Nucleus accumbens (tissue), 56 donors: Measurements from ENCODE around the gene HNRNPM.
A peak's percentile ranks its signal among the peaks of the same experiment; 100 is the strongest.
"Not testable (repeated sequence)": the region's sequence is repeated elsewhere in the genome, so short reads cannot be mapped to it uniquely, and the experiment has no call there.

Experiments
- DNase-seq, 56 donors: peaks; one replicate each; lab custom pipeline; 2025; lab: John Stamatoyannopoulos, UW

Gene HNRNPM, protein sequence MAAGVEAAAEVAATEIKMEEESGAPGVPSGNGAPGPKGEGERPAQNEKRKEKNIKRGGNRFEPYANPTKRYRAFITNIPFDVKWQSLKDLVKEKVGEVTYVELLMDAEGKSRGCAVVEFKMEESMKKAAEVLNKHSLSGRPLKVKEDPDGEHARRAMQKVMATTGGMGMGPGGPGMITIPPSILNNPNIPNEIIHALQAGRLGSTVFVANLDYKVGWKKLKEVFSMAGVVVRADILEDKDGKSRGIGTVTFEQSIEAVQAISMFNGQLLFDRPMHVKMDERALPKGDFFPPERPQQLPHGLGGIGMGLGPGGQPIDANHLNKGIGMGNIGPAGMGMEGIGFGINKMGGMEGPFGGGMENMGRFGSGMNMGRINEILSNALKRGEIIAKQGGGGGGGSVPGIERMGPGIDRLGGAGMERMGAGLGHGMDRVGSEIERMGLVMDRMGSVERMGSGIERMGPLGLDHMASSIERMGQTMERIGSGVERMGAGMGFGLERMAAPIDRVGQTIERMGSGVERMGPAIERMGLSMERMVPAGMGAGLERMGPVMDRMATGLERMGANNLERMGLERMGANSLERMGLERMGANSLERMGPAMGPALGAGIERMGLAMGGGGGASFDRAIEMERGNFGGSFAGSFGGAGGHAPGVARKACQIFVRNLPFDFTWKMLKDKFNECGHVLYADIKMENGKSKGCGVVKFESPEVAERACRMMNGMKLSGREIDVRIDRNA

DNA sequence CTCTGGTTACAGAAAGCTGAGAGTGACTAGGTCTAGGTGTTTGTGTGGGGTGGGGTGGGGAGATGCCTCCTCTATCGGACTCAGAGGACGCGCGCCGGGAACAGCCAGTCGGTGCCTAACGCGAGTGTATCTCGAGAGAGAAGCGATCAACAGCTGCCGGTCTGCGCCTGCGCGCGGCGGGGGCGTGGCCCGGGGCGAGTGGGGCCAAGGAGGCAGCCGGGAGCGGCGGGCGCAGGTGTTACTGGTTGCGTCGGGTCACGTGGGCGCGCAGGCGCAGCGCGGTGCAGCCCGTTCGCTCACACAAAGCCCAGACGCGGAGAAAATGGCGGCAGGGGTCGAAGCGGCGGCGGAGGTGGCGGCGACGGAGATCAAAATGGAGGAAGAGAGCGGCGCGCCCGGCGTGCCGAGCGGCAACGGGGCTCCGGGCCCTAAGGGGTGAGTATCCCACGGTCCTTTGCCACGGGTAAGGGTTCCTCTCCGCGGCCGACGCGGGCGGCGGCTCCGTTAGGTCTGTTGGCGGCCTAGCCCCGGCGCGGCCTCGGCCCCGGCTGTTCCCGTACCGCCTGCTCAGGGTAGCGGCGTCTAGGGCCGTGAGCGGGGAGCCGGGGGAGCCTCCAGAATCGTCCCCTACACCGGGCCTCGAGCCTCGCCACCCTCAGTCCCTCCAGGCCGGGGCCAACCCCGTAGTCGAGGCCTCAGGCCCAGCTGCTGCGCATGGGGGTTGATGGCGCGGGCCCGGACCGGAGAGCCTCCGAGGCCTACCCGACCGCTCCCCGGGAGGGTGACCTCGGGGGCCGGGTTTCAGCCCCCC is at the start of gene HNRNPM:
Gene HNRNPM, plus strand, starts transcription at position 299 of the 811 bp plus-strand sequence. Its CDS starts 24 bp downstream, at position 323.
- DNase-seq = peak; percentile 81 to 100 (median 98)

DNA sequence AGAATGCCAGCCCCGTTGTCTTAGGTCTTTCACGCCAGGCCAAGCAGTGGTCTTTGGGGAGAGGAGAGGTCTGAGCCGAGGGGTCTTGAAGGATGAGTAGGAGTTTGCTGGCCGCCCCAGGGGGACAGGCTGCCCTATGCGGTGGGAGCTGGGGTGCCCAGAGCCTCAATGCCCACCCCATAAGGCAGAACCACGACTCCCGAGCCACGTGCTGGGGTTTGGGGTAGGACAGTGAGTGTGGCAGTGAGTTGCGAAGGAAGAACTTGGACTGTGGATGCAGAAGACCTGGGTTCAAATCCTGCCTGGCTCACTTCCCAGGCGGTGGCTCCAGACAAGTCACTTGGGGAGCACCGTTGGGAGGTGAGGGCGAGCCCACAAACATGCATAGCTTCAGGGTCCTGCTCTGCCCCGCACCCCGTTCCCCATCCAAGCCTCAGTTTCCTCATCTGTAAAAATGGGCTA is 49.1 kb upstream of the HNRNPM start:
- DNase-seq = no peak

DNA sequence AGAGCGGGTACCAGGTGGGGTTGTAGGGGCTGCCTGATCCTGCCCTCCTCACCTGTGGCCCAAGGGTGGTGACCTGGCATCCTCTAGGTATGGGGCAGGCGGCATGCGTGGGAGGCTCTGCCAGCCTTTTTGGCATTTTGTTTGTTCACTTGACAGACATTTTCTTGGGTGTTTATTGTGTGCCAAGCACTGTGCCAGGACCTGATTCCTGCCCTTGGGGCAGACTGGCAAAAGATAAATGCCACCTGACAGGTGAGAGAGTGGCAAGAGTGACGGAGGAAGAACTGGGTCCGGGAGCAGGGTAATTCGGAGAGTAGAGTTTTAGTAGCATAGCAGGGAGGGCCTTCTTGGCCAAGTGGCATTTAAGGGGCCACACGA is 48.6 kb upstream of the HNRNPM start:
- DNase-seq = no peak

DNA sequence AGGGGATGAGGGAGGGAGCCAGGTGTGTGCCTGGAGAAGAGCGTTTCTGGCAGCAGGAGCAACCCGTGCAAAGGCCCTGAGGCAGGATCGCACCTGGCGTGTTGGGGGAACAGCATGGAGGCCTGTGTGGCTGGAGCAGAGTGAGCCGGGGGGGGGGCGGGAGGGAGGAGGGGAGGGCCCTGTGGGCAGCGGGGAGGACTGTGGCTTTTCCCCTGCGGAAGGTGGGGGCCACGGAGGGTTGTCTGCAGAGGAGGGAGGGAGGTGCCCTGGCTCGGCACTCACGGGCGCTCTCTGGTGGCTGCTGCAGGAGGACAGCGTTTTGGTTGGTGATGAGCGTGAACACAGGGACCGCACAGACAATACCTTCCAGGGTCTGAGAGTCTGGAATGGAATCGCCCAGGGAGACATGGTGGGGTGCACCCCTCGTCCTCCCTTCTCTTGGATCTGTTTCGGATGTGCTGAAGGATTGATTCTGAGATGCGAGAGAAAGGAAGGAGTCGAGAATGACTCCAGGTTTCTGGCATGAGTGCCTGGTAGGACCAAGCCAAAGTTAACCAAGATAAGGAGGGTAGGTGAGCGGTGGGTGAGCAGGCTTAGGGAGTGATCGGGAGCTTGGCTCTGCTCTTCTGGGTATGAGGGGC is 48.1 kb upstream of the HNRNPM start:
- DNase-seq = peak in 49 of 56 donors; percentile 2 to 82 (median 49)

DNA sequence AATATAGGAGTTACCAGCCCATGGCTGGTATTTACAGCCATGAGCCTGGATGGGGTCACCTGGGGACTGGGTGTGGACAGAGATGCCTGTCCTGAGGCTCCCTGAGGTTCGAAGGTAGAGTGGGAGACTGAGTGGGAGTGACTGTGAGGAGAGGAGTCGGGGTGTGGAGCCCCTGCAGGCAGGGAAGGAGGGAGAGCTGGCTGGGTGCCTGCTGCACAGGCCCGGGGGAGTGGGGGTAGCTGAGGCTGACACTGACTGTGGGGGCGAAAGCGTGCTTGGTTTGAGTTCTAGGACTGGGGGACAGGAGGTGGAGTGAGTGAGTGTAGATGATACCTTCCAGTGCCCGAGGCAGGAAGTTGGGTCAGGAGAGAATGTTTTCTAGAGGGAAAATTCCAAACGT is 47.5 kb upstream of the HNRNPM start:
- DNase-seq = peak in 2 of 56 donors; percentile 12 to 16

DNA sequence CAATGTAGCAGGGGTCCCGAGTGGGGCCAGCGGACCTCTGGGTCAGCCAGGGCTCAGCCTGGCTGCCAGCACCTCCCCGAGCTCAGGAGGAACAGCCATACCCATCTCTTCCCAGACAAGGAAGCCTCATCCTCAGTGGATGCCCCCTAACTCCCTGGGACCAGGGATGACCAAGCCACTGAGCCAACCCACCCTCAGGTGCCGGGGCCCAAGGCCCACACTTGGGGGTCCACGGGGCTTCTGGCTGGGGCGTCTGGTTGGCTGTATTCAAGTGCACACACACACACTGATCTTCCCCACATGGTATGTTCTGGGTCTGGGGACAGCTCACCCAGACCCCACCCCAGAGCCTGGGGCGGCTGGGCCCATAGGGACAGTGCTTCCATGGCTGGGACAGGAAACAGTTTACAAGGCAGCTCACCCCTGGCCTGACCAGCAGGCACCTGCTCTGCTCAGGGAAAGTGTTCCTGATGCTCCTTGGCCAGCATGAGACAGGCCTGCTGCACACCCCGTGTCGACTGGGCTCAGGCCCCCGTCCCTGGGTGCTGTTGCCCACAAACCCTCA is 46.9 kb upstream of the HNRNPM start:
- DNase-seq = peak in 1 of 56 donors; percentile 17

DNA sequence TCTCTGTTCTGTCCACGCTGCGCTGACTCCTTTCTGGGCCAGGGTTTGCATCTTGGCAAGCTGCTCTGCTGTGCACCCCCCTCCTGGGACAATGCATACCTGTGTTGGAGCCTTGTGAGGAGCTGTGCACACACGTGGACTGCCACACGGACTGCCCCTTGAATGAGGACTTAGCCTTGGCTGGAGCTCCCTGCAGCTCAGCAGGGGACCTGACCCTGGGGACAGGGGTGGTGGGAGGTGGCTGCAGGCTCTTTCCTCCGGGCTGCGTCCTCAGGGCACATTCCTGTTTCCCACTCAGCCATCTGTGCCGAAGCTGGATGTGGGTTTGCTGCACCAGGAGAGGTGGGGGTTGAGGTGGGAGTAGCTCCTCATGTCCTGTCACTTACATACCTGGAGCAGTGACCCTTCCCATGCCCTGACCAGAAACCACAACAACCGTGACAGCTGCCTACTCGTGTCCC is 46.4 kb upstream of the HNRNPM start:
- peak in 4 of 56 donors; percentile 6 to 31 (median 14) for DNase-seq

DNA sequence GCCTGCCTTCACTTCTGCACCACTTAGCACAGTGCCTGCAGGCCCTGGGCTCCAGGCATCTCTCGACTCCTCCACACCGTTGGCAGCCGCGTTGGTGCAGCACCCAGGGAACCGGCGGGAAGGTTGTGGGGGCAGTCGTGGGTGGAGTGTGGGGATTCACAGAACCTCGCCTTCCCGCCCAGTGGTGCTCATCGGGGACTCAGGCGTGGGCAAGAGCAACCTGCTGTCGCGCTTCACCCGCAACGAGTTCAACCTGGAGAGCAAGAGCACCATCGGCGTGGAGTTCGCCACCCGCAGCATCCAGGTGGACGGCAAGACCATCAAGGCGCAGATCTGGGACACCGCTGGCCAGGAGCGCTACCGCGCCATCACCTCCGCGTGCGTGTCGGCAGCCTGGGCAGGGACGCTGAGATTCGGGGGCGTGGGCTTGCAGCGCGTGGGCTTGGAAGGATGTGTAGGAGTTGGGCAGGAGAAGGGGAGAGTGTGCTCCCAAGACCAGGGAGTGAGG is 45.0 kb upstream of the HNRNPM start:
- DNase-seq = peak in 3 of 56 donors; percentile 10 to 17 (median 16)

DNA sequence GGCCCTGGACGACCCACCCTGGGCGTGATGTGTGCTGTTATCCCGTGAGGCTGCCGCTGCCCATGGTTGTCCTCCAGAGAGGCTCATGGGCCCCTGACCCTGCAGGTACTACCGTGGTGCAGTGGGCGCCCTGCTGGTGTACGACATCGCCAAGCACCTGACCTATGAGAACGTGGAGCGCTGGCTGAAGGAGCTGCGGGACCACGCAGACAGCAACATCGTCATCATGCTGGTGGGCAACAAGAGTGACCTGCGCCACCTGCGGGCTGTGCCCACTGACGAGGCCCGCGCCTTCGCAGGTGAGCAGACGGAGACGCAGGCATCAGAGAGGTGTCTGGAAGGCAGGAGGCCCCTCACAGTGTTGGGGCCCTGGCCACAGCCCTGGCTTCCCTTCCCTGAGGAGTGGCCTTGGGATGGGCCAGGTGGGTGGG is 42.8 kb upstream of the HNRNPM start:
- no peak for DNase-seq

DNA sequence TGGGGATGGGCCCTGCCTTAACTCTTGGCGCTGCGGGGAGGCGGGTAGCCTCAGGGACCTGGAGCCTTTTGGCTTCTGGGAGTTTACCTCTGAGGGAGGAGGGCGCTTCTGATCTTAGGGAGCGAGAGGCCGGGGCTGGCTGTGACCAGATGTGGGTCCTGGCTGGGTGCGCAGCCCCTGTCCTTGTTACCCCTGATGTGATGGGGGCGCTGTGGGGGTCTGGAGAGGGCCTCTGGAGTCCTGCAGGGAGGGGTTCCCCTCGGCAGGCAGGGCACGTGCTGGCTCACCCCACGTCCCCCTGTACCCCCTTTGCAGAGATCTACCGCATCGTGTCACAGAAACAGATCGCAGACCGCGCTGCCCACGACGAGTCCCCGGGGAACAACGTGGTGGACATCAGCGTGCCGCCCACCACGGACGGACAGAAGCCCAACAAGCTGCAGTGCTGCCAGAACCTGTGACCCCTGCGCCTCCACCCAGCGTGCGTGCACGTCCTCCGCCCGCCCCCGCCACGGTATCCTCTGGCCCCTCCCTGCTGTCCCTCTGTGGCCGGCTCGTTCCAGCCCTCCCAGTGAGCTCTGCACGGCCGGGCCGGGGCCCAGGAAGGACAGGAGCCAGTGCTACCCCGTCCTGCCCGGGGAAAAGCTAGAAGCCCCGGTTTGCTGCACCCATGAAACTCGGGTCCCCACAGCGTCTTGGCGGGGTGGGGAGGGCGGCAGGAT is 41.5 kb upstream of the HNRNPM start:
- no peak for DNase-seq

DNA sequence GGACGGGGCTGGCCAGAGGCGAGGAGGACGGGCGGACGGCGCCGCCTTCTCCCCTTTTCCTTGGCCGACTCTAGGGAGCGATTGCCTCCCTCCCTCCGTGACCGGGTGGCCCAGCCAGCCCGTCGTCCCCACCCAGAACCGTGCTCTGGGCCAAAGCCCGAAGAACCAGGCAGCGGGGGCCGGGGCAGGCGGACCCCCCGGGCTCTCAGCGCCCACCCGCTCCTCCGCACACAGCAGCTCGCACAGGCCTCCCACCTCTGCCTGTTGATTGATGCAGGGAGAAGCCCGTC is 41.0 kb upstream of the HNRNPM start:
- no peak for DNase-seq

DNA sequence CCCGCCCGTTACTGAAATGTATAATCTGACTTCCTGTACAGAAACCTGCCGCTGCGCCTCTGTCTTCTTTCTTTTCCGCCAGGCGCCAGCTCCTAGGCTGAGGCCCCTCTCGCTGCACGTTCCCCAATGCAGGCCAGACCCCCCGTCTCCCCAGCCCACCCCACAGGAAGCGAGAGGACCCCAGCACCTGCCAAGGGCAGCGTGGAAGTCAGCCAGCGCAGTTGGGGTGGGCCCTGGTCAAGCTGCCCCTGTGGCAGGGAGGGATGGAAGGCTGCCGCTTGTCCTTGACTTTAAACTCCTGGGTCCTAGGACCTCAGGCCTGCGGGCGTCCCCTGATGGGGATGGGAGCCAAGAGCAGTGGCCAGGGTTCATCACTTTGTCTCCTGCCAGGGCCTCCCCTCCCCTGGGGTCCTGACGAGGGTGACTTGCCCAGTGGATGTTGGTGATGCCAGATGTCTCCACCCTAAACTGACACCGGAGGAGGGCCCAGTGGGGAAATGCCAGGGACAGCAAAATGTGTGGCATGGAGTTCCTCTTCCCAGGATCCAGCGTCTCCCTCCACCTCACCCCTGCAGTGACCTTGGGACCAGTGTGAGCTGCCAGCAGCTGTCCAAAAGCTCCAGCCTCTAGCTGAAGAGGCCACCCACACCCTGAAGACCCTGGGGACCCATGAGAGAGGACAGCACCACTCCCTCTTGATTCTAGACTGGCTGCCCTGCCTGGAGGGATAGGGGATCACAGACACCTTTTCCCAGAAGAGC is 40.2 kb upstream of the HNRNPM start:
- DNase-seq = no peak

DNA sequence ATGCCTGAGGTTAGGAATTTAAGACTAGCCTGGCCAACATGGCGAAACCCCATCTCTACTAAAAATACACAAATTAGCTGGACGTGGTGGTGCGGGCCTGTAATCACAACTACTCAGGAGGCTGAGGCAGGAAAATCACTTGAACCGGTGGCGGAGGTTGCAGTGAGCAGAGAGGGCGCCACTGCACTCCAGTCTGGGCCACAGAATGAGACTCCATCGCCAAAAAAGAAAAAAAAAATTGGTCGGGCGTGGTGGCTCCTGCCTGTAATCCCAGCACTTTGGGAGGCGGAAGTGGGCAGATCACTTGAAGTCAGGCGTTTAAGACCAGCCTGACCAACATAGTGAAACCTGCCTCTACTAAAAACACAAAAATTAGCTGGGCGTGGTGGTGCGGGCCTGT is 34.1 kb upstream of the HNRNPM start:
- DNase-seq = not testable (repeated sequence)

DNA sequence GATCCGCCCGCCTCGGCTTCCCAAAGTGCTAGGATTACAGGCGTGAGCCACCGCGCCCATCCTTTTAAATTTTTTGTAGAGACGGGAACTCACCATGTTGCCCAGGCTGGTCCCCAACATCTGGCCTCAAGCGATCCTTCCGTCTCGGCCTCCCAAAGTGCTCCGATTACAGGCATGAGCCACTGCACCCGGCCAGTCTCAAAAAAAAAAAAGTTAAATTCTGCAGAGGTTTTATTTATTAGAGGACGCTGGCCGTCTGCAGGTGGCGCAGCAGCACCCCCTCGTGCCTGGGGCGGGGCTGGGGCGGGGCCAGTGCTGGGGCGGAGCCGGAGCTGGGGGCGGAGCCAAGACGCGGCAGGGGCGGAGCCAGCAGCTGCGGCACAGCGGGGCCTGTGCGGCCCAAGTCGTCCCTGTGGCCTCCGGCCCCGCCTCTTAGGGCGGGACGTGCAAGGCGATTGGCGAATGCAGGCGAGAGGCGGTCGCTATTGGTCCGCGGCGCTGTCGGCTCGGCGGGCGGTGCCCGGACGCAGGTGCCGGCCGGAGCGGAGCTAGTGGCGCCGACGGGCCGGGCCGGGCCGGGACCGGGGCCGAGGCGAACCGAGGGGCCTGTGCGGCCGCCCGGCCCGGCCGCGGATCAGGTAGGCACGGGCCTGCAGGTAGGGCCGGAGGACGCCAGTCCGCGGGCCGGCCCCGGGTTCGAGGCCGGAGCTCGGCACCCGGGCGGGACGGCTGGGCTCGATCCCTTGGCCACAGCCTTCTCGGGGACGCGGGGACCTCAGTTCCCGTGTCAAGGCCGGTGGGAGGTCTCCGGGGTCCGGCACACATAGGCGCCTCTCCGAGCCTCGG is 31.8 kb upstream of the HNRNPM start, which contains the start of gene MARCHF2:
Gene MARCHF2, plus strand, starts transcription at position 523 of the 846 bp plus-strand sequence. CDS start 8,536 bp downstream, outside the sequence.
- DNase-seq = peak; percentile 38 to 98 (median 94)

DNA sequence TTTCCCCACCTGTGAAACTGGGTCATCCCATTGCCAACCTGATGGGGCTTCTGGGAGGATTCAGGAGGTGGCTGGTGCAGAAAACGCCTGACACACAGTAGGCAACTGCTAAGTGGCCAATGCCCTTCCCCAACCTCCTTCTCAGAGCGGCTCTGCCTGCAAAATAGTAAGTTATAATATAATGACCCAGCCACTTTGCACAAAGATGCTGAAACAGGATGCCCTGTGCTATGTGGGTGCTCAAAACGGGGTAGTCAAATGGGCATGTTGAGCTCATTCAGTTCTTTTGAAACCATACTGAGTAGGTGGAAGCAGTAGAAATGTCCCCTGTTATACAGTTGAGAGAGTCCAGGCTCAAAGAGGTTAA is 31.2 kb upstream of the HNRNPM start:
- no peak for DNase-seq

DNA sequence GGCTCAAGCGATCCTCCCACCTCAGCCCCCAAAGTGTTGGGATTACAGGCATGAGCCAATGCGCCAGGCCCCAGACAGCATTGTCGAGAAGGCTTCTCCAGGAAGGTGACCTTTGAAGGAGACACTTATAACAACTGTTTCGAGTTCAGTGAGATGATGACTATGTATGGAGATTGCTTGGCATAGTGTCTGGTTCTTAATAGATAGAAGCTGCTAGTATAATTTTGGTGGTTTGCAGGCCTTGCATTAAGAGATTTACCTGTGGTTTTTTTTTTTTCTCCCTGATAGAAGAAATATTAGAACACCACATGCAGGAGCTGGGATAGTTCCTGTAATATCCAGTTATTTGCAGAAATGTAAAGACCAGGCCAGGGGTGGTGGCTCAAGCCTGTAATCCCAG is 28.0 kb upstream of the HNRNPM start:
- DNase-seq = no peak
